Naive thymus-derived CD8-positive, alpha-beta T cell (primary cell): ENCODE data around the gene KCNQ1OT1. TPM values are rescaled to one million over a fixed set of nuclear protein-coding genes. Genes with fewer than 3 reads are reported as not detected.

Experiments
- ATAC-seq, 2 donors: fragments of 150-1000 bp; cut with Tn5 transposase in 1 of 2; sonication (Bioruptor Pico), chemical (Tn5 transposase) in 1 of 2; 1 replicate in 1 of 2; 2 replicates in 1 of 2; pipeline ENCODE4 v1.10.0; 2021; ENCODE audit warnings: mild to moderate bottlenecking in 2 of 2, moderate library complexity in 2 of 2
- POLR2A ChIA-PET: fragments of 350-600 bp; sonication (Branson Sonifier 250); formaldehyde crosslinking; loops from one replicate; lab custom pipeline; 2021; ENCODE audit warnings: antibody characterized with exemption; lab: Charles Lee
- DNase-seq, 10 donors: peaks; one replicate each; pipeline versions ENCODE4 v3.0.0 to v3.0.0-alpha.2; 2020 to 2022
- H3K27ac Mint-ChIP-seq, 10 donors: one replicate each; pipeline ENCODE4 v1.8.0; 2020 to 2022; ENCODE audit warnings: mild to moderate bottlenecking in 10 of 10, mixed read lengths in 10 of 10, moderate library complexity in 4 of 10, inconsistent platforms in 1 of 10
- H3K27me3 Mint-ChIP-seq, 5 donors: one replicate each; pipeline ENCODE4 v1.8.0; 2021 to 2022; ENCODE audit warnings: mixed read lengths in 5 of 5
- H3K36me3 Mint-ChIP-seq, 3 donors: one replicate each; pipeline ENCODE4 v1.8.0; 2020 to 2022; ENCODE audit warnings: mixed read lengths in 3 of 3, mild to moderate bottlenecking in 2 of 3, inconsistent platforms in 1 of 3
- H3K4me1 Mint-ChIP-seq, 4 donors: one replicate each; pipeline ENCODE4 v1.8.0; 2021 to 2022; ENCODE audit warnings: mixed read lengths in 4 of 4
- H3K4me3 Mint-ChIP-seq, 10 donors: one replicate each; pipeline ENCODE4 v1.8.0; 2020 to 2022; ENCODE audit warnings: mild to moderate bottlenecking in 10 of 10, mixed read lengths in 10 of 10, moderate library complexity in 6 of 10, inconsistent platforms in 1 of 10
- H3K9me3 Mint-ChIP-seq, 9 donors: one replicate each; pipeline ENCODE4 v1.8.0; 2020 to 2022; ENCODE audit warnings: mixed read lengths in 9 of 9, mild to moderate bottlenecking in 3 of 9, inconsistent platforms in 1 of 9, moderate library complexity in 1 of 9
- polyA plus RNA-seq, 3 donors: library from polyadenylated mRNA; unstranded; fragments of 300-500 nt; fragmentation: Illumina TruSeq; gene quantifications; one replicate each; pipeline ENCODE4 v1.2.3, GENCODE V29; 2021
- total RNA-seq, 8 experiments: library from RNA in 2 of 8; stranded (reverse) in 2 of 8; gene quantifications; one replicate each; pipeline ENCODE4 v1.2.3 and lab custom pipeline; 2021 to 2026

KCNQ1OT1 gene
- total and polyA plus RNA-seq, 5 experiments from 2014 or later = 0.03 to 0.22 (median 0.05) TPM

DNA sequence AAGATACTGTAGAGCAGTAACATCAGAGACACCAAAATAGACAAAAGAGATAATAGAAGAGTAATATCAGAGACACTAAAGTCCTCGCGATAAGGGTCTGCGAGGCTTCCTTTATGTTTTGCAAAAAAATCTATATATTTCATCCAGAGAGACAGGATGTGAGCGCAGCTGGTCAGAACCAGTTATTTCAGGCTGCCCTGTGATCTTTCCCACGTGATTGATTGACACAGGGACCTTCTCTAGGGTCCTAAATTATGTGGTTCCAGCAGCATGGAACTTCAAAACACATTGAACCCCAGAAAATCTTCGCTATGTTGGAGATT, 136.9 kb downstream of the KCNQ1OT1 start:
- ATAC-seq = no peak
- H3K27ac Mint-ChIP-seq = no peak overlapping the region
- no peak for DNase-seq
- H3K36me3 Mint-ChIP-seq = peaks cover 0 to 17% (median 0%) of the 10 kb centered on the region in 3 donors
- peaks cover 9 to 31% (median 13%) of the 10 kb centered on the region in 4 donors for H3K4me1 Mint-ChIP-seq
- H3K27me3 Mint-ChIP-seq = no peaks in the 10 kb centered on the region
- no peaks in the 10 kb centered on the region for H3K9me3 Mint-ChIP-seq
- POLR2A ChIA-PET = no interaction called here
- no peak overlapping the region for H3K4me3 Mint-ChIP-seq

DNA sequence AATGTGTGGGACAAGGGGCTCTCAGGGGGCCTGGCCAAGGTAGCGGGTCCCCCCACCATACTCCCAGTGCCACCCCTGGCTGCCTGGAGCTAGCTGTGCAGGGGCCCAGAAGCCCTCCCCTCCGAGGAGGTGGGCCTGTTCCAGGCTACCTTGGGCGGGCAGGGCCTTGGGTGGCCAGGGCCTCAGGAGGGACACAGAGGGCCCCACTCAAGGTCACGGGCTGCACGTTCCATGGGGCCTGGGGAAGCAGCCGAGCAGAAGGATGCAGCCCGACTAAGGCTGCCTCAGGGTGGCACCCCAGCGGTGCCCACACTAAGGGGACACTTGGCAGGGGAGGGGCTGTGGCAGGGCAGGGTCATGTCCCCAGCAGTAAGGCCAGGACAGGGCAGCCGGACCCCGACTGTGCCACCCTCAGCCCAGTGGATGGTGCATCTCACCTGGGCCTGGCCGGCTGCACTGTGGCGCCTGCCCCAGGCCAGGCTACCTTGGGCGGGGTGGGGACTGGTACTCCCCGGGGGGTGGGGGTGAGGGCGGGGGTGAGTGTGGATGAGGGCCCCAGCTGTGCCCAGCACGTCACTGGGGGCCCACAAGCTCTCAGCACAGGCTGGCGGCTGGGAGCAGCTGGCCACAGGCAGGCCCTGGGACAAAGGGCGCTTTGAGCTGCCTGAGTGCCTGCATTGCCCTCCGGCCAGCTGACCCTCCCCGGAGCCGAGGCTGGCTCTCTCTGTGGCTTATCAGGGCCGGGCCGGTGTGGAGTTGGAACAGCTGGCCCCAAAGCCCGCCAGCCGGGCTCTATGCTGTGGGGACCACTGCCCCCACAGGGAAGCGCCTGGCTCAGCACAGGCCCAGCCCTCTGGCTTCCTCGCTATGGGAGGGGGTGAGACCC, 137.9 kb downstream of the KCNQ1OT1 start:
- H3K9me3 Mint-ChIP-seq = no peaks in the 10 kb centered on the region
- peaks cover 9 to 41% (median 16%) of the 10 kb centered on the region in 4 donors for H3K4me1 Mint-ChIP-seq
- ATAC-seq (no peak), DNase-seq (peak in 1 of 10 donors; percentile 56)
- H3K36me3 Mint-ChIP-seq = peaks cover 0 to 17% (median 4%) of the 10 kb centered on the region in 3 donors
- no peaks in the 10 kb centered on the region for H3K27me3 Mint-ChIP-seq
- H3K27ac Mint-ChIP-seq = no peak overlapping the region
- H3K4me3 Mint-ChIP-seq = no peak overlapping the region
- POLR2A ChIA-PET = no interaction called here

DNA sequence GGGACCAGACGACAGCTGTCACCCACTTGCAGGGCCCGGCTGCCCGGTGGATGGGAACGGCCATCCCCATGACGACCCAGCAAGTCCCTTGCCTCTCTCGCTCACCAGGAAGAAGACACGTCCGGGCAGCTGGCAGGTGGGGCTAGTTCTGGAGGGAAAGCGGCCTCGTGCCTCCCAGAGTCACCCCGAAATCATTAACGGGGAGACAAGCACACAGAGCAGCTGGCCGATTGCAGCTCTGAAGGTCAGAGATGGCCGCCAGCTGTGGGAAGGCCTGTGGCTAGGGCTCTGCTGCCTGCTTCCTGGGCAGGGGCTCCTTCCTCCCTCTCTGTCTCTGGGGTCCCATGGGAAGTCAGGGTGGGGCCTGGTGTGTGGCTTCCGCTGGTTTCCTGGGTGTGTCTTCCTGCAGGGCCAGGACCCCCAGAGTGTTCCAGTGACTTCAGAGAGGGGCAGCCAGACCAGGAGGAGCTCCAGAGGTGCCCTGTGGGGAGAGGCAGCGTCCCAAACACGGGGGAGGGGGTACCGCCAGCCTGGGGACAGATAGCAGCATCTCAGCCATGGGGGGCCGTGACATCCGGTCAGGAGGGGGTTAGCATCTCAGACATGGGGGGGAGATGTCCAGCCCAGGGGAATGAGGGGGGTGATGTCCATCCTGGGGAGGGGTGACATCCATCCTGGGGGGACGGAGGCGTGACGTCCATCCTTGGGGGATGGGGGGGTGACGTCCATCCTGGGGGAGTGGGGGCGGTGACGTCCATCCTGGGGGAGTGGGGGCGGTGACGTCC, 140.1 kb downstream of the KCNQ1OT1 start:
- Mint-ChIP-seq H3K4me3 (no peak overlapping the region), H3K27ac (no peak overlapping the region), H3K4me1 (peaks cover 11 to 37% (median 19%) of the 10 kb centered on the region in 4 donors), H3K36me3 (peaks cover 0 to 17% (median 5%) of the 10 kb centered on the region in 3 donors), H3K27me3 (no peaks in the 10 kb centered on the region), H3K9me3 (no peaks in the 10 kb centered on the region)
- DNase-seq (peak in 1 of 10 donors; percentile 53), ATAC-seq (no peak)
- POLR2A ChIA-PET = no interaction called here

DNA sequence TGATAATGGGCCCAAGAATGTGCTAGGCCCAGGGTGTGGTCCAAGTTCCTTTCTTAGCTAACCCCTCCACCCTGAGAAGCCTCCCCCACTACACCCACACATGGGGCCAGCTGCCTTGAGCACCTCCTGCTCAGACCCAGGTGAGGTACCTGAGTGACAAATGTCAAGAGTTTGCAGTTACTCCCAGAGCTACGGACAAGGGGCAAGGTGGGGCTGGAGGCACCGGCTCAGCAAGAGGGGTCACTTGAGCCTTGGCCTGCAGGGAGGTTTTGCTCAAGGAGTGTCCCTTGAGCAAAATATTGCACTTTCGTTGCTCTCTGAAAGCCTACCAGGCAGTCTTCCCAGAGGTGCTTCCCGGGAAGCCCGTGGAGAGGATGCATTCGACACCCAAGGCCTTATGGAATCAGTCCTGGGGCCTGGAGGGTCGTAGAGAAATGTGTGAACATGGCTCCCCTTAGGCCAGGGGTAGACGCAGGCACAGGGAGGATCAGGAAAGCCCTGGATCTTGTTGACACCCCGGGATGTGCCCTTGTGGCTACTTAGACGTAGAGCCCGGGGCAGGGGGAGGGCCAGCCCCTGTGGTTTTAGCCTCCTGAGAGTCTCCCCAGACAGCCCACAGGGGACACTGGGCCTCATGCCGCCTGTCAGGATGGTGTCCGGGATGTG, 140.8 kb downstream of the KCNQ1OT1 start:
- Mint-ChIP-seq H3K27ac (peak overlapping the region in 1 of 10 donors; percentile 80), H3K27me3 (no peaks in the 10 kb centered on the region), H3K4me3 (peak overlapping the region in 1 of 10 donors; percentile 18), H3K9me3 (no peaks in the 10 kb centered on the region), H3K4me1 (peaks cover 12 to 38% (median 19%) of the 10 kb centered on the region in 4 donors), H3K36me3 (peaks cover 0 to 11% (median 5%) of the 10 kb centered on the region in 3 donors)
- DNase-seq (peak in 1 of 10 donors; percentile 57), ATAC-seq (no peak)
- POLR2A ChIA-PET = no interaction called here

DNA sequence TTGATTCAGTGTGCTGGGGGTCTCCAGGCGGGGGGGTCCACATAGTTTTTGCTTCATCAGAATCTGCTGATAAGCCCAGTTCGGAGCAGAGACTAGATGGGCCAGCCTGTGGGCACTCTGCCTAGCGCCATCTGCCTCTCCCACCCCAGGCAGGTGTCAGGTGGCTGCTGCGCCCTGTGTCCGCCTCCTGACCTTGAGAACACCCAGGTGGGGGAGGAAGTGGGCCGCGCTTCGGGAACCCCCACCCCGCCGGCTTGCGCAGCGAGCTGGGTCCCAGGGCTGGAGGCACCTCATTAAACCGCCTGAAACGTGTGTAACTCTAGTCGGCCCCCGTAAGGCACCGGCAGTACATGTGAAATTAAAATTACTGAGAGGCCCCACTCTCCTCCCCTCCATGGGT, 141.4 kb downstream of the KCNQ1OT1 start:
- DNase-seq (no peak), ATAC-seq (no peak)
- no peak overlapping the region for H3K4me3 Mint-ChIP-seq
- peaks cover 12 to 36% (median 19%) of the 10 kb centered on the region in 4 donors for H3K4me1 Mint-ChIP-seq
- H3K27ac Mint-ChIP-seq = peak overlapping the region in 2 of 10 donors; percentile 47 to 82
- POLR2A ChIA-PET = no interaction called here
- H3K27me3 Mint-ChIP-seq = no peaks in the 10 kb centered on the region
- no peaks in the 10 kb centered on the region for H3K9me3 Mint-ChIP-seq
- H3K36me3 Mint-ChIP-seq = peaks cover 0 to 7% (median 5%) of the 10 kb centered on the region in 3 donors

Other genes starting within 250 kb of the KCNQ1OT1 start
- 1 to 10 TPM; 3.6 to 4.4 TPM for gene CDKN1C, start 185.8 kb upstream of the KCNQ1OT1 start, total RNA-seq
- under 1 TPM in 2 of 3 donors, not detected in 1; 0.27 to 0.34 TPM for gene CDKN1C, start 185.8 kb upstream of the KCNQ1OT1 start, polyA plus RNA-seq
- under 1 TPM; 0.69 to 0.83 TPM for gene PHLDA2, start 229.4 kb upstream of the KCNQ1OT1 start, total RNA-seq
- gene PHLDA2, start 229.4 kb upstream of the KCNQ1OT1 start, polyA plus RNA-seq = not detected